Posterior cingulate gyrus (tissue), 11 donors: ENCODE results near the gene MYL6B.
"Not testable (repeated sequence)": the region's sequence is repeated elsewhere in the genome, so short reads cannot be mapped to it uniquely, and the experiment has no call there.

ENCODE experiments used
- DNase-seq, 10 donors: peaks; one replicate each; pipeline versions ENCODE4 v3.0.0 to v3.0.0-alpha.2; 2020 to 2021; ENCODE audit warnings: mixed read lengths in 3 of 10
- intact Hi-C: fragments of 100-400 bp; cut with DNase I; formaldehyde crosslinking; loops from one replicate; pipeline ENCODE4 v1.15.1; 2023

Gene MYL6B

DNA sequence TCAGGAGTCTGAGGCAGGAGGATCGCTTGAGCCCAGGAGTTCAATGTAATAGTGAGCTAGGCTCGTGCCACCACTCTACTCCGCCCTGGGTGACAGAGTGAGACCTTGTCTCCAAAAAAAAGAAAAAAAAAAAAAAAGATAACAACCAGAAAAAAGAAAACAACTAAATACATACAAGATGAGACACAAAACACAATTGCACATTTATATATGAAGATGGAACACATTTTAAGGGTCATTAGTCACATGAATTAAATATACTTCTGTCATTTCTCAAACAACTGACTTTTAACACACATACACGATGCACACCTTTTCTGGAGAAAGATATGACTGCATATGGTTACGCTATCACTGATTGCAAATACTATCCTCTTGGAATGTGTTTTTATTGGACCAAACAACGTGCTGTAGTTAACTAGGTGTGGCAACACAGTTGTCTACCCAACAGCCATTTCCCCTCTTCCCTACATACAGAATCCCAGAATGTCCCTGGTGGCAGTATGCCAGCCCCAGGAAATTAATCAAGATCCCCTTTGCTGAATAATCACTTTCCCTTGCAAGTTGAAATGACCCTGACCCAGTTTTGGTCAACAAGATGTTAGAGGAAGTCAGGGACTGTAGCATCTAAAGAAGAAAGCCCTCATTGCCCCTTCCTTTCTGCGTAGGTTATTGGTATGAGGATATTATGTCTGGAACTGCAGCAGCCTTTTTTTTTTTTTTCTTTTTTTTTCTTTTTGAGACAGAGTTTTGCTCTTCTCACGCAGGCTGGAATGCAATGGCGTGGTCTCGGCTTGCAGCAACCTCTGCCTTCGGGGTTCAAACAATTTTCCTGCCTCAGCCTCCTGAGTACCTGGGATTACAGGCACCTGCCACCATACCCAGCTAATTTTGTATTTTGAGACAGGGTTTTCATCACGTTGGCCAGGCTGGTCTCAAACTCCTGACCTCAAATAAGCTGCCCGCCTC, 5.6 kb upstream of the MYL6B start:
- intact Hi-C loops, result no loop called here
- DNase-seq, result no peak

DNA sequence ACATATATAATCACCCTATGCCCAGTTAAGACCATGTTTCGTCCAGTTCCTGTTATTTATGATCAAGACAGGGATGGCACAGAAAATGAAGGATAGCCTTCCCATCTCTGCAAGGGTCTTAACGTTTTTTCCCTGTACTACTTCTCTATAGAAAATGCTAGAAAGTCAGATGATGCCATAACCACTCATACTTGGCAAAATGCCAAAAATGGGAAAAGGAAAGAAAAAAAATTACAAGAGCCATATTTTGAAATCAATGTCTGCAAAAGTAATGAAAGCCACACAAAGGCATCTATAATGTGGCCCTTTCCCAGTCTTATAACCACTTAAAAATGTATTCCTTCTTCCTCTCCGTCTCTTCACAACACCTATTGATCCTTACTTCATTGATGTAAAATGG, 1.8 kb upstream of the MYL6B start:
- DNase-seq, result no peak
- intact Hi-C loops, result loop anchor here (5.0 kb wide), 1 partner anchor 33 kb away; the partner anchor contains the start of genes RPL41 and ZC3H10

DNA sequence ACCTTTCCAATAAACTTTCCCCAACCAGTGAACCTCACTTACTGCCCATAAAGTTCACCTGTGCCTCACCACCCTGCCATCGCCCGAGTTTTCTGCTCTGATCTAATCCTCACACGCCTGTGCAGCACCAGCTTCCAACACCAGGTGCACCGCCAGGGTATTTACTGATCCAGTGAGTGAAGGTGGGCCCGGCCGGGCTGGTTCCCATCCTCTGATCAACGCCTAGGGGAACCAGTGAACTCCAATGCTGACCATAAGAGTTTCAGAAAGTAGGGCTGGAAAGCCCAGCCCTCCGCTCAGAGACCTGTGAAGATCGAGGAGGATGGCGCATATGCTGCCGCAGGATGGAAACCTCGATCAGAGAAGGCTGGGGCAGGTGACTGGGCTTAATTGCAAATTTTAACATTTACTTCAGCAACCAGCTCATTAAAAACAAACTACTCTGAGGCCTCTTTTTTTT, 685 bp upstream of the MYL6B start:
- DNase-seq, result peak in 4 of 10 donors; percentile 25 to 89 (median 64)
- intact Hi-C loops, result loop anchor here (5.0 kb wide), 1 partner anchor 34 kb away; the partner anchor contains the start of genes RPL41 and ZC3H10

DNA sequence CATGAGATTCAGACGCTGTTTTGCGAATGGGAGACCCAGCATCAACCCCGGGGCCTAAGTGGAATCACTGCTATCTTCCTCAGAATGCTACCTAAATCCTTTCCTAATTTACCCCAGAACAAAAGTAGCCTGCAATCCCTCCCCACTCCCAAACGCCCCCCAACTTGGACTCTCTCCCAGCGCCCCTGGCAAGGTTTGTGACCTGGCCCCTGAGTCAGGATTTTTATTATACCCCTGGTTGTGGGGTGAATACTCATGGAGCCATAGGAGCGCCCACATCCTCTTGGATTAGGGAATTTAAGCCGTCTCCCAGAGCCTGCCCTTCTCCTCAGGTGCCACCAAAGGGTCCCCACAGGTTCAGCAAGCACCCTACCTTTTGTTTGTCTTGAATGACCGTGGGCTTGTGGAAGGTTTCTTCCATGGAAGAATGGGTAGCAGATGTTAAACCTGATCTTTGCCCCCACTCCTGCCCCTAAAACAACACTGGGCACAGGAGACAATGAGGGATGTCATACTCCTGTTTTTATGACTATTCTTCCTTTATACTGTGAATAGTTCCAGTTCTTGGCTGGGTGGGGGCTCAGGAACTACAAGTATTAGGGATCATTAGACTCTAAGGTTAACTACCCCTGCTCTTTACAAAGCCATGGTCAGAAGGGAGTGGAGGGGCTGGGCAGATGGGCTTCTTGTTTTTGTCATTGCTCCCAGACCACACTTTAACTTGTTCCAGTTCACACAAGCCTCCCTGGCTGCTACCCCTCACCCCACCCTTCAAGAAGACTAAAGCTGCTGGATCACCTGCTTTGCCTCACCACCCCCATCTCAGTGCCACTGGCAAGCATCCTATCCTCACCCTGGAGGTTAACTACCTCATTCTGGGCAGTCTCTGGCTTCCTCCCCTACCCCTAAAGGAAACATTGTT, 630 bp downstream of the MYL6B start:
- peak in 1 of 10 donors; percentile 60 for DNase-seq
- intact Hi-C loops, result loop anchor here (5.0 kb wide), 1 partner anchor 36 kb away; the partner anchor contains the start of genes RPL41 and ZC3H10

DNA sequence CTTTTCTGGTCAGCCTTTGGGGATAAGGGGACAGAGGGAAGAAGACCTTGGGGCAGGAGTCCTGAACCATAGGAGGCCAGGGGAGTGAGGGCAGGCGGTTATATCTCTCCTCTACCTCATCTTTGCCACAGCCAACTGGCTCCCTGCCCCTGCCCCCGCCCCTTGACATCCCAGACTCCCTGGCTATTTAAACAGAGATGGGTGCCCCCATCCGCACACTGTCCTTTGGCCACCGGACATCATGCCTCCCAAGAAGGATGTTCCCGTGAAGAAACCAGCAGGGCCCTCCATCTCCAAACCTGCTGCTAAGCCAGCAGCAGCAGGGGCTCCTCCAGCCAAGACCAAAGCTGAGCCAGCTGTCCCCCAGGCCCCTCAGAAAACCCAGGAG, 1.3 kb downstream of the MYL6B start:
- DNase-seq, result peak in 1 of 10 donors; percentile 59
- intact Hi-C loops, result loop anchor here (5.0 kb wide), 1 partner anchor 36 kb away; the partner anchor contains the start of genes RPL41 and ZC3H10

DNA sequence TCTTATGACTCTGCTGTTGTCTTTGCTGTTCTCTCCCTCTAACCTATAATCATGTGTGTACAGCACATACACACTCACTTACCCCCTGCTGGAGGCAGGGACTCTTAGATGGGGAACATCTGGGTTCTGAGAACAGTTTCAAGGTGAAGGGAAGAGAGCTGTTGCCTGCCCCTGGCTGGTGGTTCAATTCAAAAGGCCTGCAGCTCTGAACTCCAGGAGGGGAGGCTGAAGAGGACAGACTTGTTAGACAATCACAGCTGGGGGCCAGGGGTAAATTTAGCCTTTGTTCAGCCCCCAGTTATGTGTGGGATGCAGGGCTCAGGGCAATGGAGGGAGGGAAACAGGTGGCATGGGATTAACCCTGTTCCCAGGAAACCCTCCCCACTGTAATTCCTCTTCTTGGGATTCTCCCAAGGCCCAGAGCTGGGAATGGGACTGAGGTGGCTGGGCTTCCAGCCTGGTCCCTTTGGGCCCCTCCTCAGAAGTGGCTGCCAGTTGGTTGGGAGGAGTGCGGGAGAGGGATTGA, 1.9 kb downstream of the MYL6B start:
- peak in 1 of 10 donors; percentile 17 for DNase-seq
- intact Hi-C loops, result loop anchor here (5.0 kb wide), 1 partner anchor 37 kb away; the partner anchor contains the start of genes RPL41 and ZC3H10

DNA sequence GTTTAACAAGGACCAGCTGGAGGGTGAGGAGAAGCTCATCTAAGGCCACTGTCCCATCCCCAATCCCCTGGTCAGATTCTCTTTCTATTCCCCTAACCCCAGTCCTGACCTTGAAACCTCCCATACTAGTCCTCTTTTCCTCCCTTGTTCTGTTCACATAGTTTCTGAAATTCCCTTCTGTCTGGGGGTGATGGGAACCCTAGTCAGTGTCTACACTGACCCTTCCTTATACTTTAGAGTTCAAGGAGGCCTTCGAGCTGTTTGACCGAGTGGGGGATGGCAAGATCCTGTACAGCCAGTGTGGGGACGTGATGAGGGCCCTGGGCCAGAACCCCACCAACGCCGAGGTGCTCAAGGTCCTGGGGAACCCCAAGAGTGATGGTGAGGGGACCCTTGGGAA, 2.4 kb downstream of the MYL6B start:
- intact Hi-C loops, result loop anchor here (5.0 kb wide), 1 partner anchor 38 kb away; the partner anchor contains the start of genes RPL41 and ZC3H10
- DNase-seq, result peak in 1 of 10 donors; percentile 24

DNA sequence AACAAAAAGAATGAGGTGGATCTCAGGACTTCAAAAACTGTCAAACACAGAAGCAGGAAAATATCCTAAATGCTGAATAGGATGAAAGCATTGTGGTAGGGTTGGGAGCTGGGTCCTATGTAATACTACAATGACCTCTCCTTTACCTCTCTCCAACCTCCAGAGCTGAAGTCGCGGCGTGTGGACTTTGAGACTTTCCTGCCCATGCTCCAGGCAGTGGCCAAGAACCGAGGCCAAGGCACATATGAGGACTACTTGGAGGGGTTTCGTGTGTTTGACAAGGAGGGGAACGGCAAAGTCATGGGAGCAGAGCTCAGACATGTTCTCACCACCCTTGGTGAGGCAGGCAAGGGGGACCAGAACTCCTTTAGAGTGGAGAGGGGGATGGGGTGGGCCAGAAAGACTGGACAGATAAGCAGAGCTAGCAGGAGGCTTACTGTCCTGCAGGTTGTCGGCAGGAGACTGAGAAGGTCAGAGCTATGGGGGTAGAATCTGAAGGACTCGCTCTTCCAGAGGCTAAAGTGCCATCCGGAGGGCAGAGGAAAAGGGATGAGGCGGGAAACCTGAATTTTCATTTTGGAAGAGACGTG, 3.0 kb downstream of the MYL6B start:
- intact Hi-C loops, result no loop called here
- DNase-seq, result peak in 1 of 10 donors; percentile 20

DNA sequence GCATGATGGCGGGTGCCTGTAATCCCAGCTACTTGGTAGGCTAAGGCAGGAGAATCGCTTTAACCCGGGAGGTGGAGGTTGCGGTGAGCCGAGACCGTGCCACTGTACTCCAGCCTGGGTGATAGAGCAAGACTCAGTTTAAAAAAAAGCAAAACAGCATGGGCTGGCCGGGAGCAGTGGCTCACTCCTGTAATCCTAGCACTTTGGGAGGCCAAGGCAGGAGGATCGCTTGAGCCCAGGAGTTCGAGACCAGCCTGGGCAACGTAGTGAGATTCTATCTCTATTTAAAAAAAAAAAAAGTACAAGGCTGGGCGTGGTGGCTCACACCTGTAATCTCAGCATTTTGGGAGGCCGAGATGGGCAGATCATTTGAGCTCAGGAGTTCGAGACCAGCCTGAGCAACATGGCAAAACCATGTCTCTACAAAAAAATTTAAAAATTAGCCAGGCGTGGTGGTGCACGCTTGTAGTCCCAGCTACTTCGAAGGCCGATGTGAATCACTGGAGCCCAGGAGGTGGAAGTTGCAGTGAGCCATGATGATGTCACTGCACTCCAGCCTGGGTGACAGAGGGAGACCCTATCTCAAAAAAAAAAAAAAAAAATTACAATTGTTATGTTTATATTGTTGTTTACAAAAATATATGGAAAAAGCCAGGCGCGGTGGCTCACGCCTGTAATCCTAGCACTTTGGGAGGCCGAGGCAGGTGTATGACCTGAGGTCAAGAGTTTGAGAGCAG, 4.2 kb downstream of the MYL6B start:
- intact Hi-C loops, DNase-seq: not testable (repeated sequence)

DNA sequence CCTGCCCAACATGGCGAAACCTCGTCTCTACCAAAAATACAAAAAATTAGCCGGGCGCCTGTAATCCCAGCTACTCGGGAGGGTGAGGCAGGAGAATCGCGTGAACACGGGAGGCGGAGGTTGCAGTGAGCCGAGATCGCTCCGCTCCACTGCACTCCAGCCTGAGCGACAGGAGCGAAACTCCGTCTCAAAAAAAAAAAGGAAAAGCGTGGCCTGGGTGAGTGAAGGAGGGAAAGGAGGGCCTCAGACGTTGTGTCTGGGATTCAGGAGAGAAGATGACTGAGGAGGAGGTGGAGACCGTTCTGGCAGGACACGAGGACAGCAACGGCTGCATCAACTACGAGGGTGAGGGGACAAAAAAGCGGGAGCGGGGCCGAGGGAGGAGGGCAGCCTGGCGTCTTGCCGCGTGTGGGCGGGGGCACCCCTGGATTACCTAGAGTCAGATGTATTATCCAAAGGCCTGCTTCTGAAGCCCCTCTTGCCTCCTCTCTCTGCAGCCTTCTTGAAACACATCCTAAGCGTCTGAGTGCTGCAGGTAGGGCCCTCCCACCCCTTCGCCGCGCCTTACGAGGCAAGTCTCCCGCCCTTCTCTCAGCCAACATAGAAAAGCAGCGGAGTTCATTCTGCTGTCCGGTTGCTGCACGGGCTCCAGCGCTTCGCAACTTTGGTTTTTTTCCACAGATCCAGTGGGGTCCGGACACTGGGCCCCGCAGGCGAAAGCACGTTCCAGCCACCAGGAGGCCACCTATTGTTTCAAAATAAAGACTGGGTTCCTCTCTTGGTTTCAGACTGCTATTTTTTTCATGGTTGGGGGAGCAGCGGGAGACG, 5.0 kb downstream of the MYL6B start:
- DNase-seq, result peak in 8 of 10 donors; percentile 29 to 92 (median 48)
- intact Hi-C loops, result loop anchor here (2.0 kb wide), 1 partner anchor 31 kb away; no protein-coding TSS in a partner anchor

DNA sequence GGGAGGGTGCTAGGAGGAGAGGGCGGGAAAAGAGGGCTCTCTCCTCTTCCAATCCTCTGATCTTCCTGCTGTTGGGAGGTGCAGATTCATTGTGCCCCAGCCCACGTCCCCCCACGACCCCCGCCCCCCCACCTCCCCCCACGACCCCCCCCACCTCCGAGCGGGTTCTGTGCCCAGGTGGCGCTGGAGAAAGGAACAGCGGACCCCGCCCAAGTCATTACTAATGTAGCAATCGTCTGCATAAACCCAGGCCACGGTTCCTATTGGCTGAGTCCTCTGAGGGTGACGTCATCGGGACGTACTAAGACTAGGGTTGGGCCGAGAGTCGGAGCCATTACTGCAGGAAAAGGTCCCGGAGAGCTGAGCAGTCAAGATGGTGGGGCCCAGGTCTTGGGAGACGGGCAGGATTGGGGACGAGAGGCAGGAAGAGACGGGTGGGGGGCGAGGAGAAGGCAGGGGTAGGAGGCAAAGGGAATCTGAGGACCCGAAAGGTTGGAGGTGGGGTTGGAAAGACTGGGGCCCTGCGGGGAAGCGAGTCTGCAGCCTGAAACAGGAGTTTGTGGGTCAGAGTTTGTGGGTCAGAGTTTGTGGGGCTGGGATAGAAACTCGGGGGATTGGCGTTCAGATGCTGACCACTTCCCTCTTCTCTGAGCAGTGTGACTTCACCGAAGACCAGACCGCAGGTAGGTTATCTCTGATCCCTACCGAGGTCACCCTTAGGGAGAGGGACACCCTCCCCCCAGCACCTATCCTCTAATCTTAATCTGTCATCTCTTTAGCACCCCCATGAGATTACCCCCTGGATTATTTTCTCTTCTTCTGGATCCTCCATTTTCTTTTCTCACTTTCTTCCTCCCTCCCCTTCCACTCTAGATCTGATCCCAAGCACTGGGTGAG, 5.9 kb downstream of the MYL6B start, which contains the start of gene MYL6:
Gene MYL6 (plus strand): TSS at position 331 of the 897 bp plus-strand sequence. CDS start 43 bp downstream, at position 374.
- peak; percentile 93 to 99 (median 96) for DNase-seq
- intact Hi-C loops, result loop anchor here (2.0 kb wide), 1 partner anchor 31 kb away; no protein-coding TSS in a partner anchor

DNA sequence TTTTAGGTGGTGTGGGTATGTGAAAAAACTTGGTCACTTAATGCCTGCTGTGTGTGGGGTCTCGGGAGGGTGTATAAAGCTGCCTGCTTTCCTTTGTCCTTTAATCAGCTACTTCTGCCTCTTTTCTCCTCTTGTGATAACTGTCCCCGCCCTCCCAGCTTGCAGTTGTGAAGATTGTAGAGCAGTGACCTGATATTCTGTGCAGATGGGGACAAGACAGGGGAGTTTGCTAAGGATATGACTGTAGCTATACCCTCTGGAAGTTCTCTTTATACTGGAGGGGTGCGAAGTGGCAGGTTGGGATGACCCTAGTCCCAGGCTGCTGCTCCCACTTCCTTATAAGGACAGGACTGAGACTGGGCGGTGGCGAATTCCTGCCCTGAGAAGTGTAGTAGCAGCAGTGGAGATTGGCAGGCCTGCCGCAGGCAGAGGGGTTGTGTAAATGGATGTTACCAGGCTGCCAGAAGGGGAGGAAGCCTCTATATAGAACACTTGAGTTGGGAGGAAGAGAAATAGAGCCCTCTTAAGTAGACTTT, 6.6 kb downstream of the MYL6B start:
- intact Hi-C loops, result loop anchor here (2.0 kb wide), 1 partner anchor 32 kb away; no protein-coding TSS in a partner anchor
- DNase-seq, result peak in 6 of 10 donors; percentile 38 to 91 (median 62)

DNA sequence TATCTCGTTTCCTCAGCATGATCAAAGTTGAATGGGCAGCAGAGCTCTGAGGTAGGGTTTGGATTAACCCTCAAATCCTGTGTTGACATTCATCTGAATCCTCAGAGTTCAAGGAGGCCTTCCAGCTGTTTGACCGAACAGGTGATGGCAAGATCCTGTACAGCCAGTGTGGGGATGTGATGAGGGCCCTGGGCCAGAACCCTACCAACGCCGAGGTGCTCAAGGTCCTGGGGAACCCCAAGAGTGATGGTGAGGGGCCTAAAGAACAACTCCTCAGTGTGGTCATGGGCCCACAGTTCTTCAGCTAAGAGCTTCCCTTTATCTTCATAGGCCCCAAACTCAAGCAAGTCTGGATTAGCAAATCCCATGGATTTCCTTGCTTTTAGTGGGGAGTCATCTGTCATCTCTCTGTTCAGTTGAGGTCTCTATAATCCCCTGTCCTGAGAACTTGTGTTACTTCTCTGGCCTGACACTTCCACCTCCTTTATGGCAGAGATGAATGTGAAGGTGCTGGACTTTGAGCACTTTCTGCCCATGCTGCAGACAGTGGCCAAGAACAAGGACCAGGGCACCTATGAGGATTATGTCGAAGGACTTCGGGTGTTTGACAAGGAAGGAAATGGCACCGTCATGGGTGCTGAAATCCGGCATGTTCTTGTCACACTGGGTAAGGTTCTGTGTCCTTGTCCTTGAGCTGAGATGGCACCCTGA, 7.2 kb downstream of the MYL6B start:
- intact Hi-C loops, result loop anchor here (2.0 kb wide), 1 partner anchor 33 kb away; no protein-coding TSS in a partner anchor
- DNase-seq, result no peak

DNA sequence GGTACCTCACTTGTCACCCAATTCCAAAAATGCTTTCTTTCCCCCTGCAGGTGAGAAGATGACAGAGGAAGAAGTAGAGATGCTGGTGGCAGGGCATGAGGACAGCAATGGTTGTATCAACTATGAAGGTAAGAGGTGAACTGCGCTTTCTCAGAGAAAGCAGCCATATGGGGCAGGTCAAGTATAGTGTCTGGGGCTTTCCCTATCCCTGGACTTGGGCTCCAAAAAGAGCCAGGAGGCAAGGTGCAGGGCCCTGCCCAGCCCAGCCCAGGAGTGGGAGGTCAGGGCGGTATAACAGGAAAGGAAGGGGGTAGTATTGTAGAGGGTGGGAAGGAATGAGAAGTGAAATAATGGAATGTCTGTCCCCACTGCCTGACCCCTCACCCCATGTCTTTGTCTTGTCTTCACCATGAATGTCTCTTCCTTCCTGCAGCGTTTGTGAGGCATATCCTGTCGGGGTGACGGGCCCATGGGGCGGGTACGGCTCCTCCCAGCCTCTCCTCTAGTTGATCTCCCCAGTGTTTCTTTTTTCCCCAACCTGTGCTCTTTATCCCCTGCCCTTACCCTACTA, 7.9 kb downstream of the MYL6B start:
- no peak for DNase-seq
- intact Hi-C loops, result no loop called here
